HepG2 (cell line): ENCODE measurements around the gene COL4A3. TPM values are rescaled to one million over a fixed set of nuclear protein-coding genes. Genes with fewer than 3 reads are reported as not detected.
"Not testable (repeated sequence)": the region's sequence is repeated elsewhere in the genome, so short reads cannot be mapped to it uniquely, and the experiment has no call there.

Source experiments
- ATAC-seq: fragments of 200-7000 bp; cut with Tn5 transposase; 3 replicates; pipeline ENCODE4 v1.9.1; 2020; ENCODE audit warnings: mild to moderate bottlenecking, moderate library complexity
- BruUV-seq: library from RNA; stranded (reverse); fragments of 400-500 nt; replicated peaks from 2 replicates; lab custom pipeline; 2021; lab: Mats Ljungman, UMichigan
- CTCF ChIA-PET: fragments of 300-600 bp; formaldehyde crosslinking; extraction: SDS; loops from one replicate; lab custom pipeline; 2021; ENCODE audit warnings: low total read pairs, inconsistent platforms, low intra/inter-chr PET ratio; lab: Yijun Ruan, JAX
- POLR2A ChIA-PET: fragments of 350-600 bp; sonication (Branson Sonifier 250); formaldehyde crosslinking; loops from one replicate; lab custom pipeline; 2020; ENCODE audit warnings: antibody characterized with exemption, inconsistent platforms; lab: Yijun Ruan, JAX
- DNase-seq: peaks from one replicate; pipeline ENCODE4 v3.0.0-alpha.2; 2015; ENCODE audit warnings: low spot score
- FAIRE-seq: peaks from 3 replicates; lab custom pipeline; 2011; peaks lifted over from hg19 to GRCh38; lab: Jason Lieb, UNC
- H2AFZ ChIP-seq: one replicate; pipeline ENCODE4 v1.6.1; 2011; ENCODE audit warnings: low read length, inconsistent platforms
- H3K27ac ChIP-seq: fragments of 300-600 bp; 3 replicates; pipeline ENCODE4 v1.8.0; 2011; ENCODE audit warnings: mixed run types, mild to moderate bottlenecking, mixed read lengths, low read length, inconsistent platforms; ENCODE audit not compliant: insufficient read depth; ENCODE audit errors: extremely low read length
- H3K27me3 ChIP-seq, 2 experiments: fragments of 200-600 bp in 1 of 2; 2 replicates in 1 of 2; 3 replicates in 1 of 2; pipeline versions ENCODE4 v1.6.0 to v1.8.0; 2011; ENCODE audit warnings: low read length in 2 of 2, mild to moderate bottlenecking in 2 of 2, moderate library complexity in 2 of 2, inconsistent platforms in 1 of 2; ENCODE audit not compliant: insufficient read depth in 2 of 2, control insufficient read depth in 1 of 2
- H3K36me3 ChIP-seq, 2 experiments: fragments of 200-600 bp in 1 of 2; replicated peaks in 1 of 2; 2 replicates in 1 of 2; 3 replicates in 1 of 2; pipeline versions ENCODE4 v1.5.1 to v1.8.0; 2011; ENCODE audit warnings: low read length in 2 of 2, inconsistent platforms in 1 of 2; ENCODE audit not compliant: insufficient read depth in 2 of 2, control insufficient read depth in 1 of 2
- H3K4me1 ChIP-seq: 2 replicates; pipeline ENCODE4 v1.5.1; 2012; ENCODE audit warnings: low read length, inconsistent platforms; ENCODE audit not compliant: insufficient read depth
- H3K4me2 ChIP-seq: 2 replicates; pipeline ENCODE4 v1.6.0; 2011; ENCODE audit warnings: low read depth, low read length, inconsistent platforms
- H3K4me3 ChIP-seq, 3 experiments: fragments of 200-600 bp in 1 of 3; sonication (generic), shearing (Covaris generic) in 1 of 3; replicated peaks in 1 of 3; 2 replicates each; pipeline ENCODE4 v1.5.1; 2011 to 2016; ENCODE audit warnings: low read length in 3 of 3, inconsistent platforms in 2 of 3, low read depth in 2 of 3, mild to moderate bottlenecking in 2 of 3, control low read depth in 1 of 3, mixed read lengths in 1 of 3; ENCODE audit not compliant: insufficient read depth in 1 of 3
- H3K79me2 ChIP-seq: one replicate; pipeline ENCODE4 v1.6.1; 2011; ENCODE audit warnings: low read length, inconsistent platforms; ENCODE audit not compliant: insufficient read depth
- H3K9ac ChIP-seq: 2 replicates; pipeline ENCODE4 v1.6.0; 2011; ENCODE audit warnings: mild to moderate bottlenecking, low read depth, low read length, inconsistent platforms; ENCODE audit not compliant: insufficient read depth
- H3K9me3 ChIP-seq: 2 replicates; pipeline ENCODE4 v1.5.1; 2012; ENCODE audit warnings: mild to moderate bottlenecking, low read length
- H4K20me1 ChIP-seq: 2 replicates; pipeline ENCODE4 v1.6.0; 2011; ENCODE audit warnings: inconsistent platforms, mild to moderate bottlenecking, low read length, moderate library complexity; ENCODE audit not compliant: insufficient read depth
- MAFG ChIP-seq: sonication (generic); formaldehyde crosslinking; IDR thresholded peaks from 2 replicates; pipeline ENCODE4 v1.5.1; 2020; ENCODE audit warnings: mild to moderate bottlenecking, missing genetic modification reagents
- NFKB2 ChIP-seq: sonication (generic); formaldehyde crosslinking; IDR thresholded peaks from 2 replicates; pipeline ENCODE4 v1.4.0; 2020; ENCODE audit warnings: missing genetic modification reagents, borderline replicate concordance
- PRDM15 ChIP-seq: sonication (generic); formaldehyde crosslinking; IDR thresholded peaks from 2 replicates; pipeline ENCODE4 v1.4.0; 2020; ENCODE audit warnings: missing genetic modification reagents
- SPEN ChIP-seq: sonication (generic); formaldehyde crosslinking; IDR thresholded peaks from 2 replicates; pipeline ENCODE4 v1.5.1; 2020; ENCODE audit warnings: low read depth, mild to moderate bottlenecking, missing genetic modification reagents
- ZBTB26 ChIP-seq: IDR thresholded peaks from 2 replicates; pipeline ENCODE4 v1.6.1; 2016; ENCODE audit warnings: missing compliant biosample characterization, missing genetic modification reagents, borderline replicate concordance
- ZKSCAN5 ChIP-seq: sonication (generic); formaldehyde crosslinking; IDR thresholded peaks from 2 replicates; pipeline ENCODE4 v1.5.1; 2020; ENCODE audit warnings: mild to moderate bottlenecking, missing genetic modification reagents
- ZNF331 ChIP-seq: sonication (generic); formaldehyde crosslinking; IDR thresholded peaks from 2 replicates; pipeline ENCODE4 v1.4.0; 2020; ENCODE audit warnings: missing genetic modification reagents
- WGBS: methylation state at CpG from one replicate; pipeline ENCODE4 v1.1.6; 2017; ENCODE audit warnings: low lambda C conversion rate; 5-methylcytosine and 5-hydroxymethylcytosine counted together
- in situ Hi-C: cut with HindIII; loops from 2 replicates; pipeline ENCODE4 v1.10.0; 2017; ENCODE audit warnings: low pct_unique_long_range_greater_than_20kb; ENCODE audit not compliant: extremely low pct_ligation_motif_present
- intact Hi-C: fragments of 100-400 bp; cut with micrococcal nuclease; formaldehyde crosslinking; loops from one replicate; pipeline ENCODE4 v1.10.0; 2022; ENCODE audit not compliant: unreplicated experiment
- polyA plus RNA-seq, 8 experiments: library from polyadenylated mRNA; depleted of rRNA in 3 of 8; stranded (reverse) in 7 of 8; unstranded in 1 of 8; fragments of >200 nt; fragmentation: Illumina TruSeq in 4 of 8; extraction: Trizol in 4 of 8; gene quantifications; 2 replicates each; pipeline versions ENCODE4 v1.2.1 to v1.2.3, GENCODE V29; 2011 to 2016; ENCODE audit warnings: low read depth in 4 of 8, missing spikeins in 1 of 8, mixed read lengths in 1 of 8; ENCODE audit not compliant: insufficient read depth in 1 of 8
- total RNA-seq, 5 experiments: library from RNA; depleted of rRNA; stranded (reverse); fragments of >200 nt; fragmentation: Illumina TruSeq; extraction: Trizol; gene quantifications; 2 replicates each; pipeline ENCODE4 v1.2.3, GENCODE V29; 2016; ENCODE audit warnings: low read depth in 1 of 5
- TF ChIP-seq, protein P1 (sequence below): sonication (generic); formaldehyde crosslinking; IDR thresholded peaks from 2 replicates; pipeline ENCODE4 v1.9.0; 2021; ENCODE audit warnings: missing genetic modification reagents, mild to moderate bottlenecking, borderline replicate concordance

The COL4A3 gene
- total and polyA plus RNA-seq, 2 of the 13 experiments (the other 11 are each of a cell fraction or from before 2014, with no cell fraction given): 0.02 TPM; not detected in 1

DNA sequence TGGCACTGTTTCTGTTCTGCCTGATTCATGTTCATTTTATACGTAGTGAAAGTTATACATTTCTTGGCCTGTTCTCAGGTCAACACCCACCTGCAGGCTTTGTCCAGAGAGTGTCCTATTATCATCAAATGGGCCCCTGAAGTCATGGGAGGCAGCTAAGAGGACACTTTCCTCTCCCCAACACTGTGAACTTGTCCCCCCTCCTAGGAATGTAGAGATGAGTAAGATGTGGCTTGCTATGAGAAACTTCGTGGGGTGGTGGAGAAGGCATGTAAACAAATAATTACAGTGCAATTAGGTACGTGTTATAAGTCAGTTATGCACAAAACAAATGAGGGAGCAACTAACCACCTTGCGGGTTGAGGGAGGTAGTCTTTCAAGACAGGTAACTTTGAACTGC, 57.9 kb downstream of the COL4A3 start:
- ATAC-seq (no peak), FAIRE-seq (no peak), DNase-seq (no peak)
- no peaks in the 10 kb centered on the region for H3K9me3 ChIP-seq
- no peaks in the 10 kb centered on the region for H3K4me1 ChIP-seq
- in situ Hi-C loops: loop anchor here (10.0 kb wide), 1 partner anchor 87 kb away; no protein-coding TSS in a partner anchor
- no peaks in the 10 kb centered on the region for H4K20me1 ChIP-seq
- no peak overlapping the region for H3K4me3 ChIP-seq
- no peaks in the 10 kb centered on the region for H3K36me3 ChIP-seq
- TF ChIP-seq NFKB2 (no peak), ZNF331 (CRISPR knock-in tag) (no peak), SPEN (CRISPR knock-in tag) (no peak), PRDM15 (CRISPR knock-in tag) (no peak), ZBTB26 (CRISPR knock-in tag) (no peak), ZKSCAN5 (CRISPR knock-in tag) (no peak), MAFG (no peak)
- TF ChIP-seq, protein P1, sequence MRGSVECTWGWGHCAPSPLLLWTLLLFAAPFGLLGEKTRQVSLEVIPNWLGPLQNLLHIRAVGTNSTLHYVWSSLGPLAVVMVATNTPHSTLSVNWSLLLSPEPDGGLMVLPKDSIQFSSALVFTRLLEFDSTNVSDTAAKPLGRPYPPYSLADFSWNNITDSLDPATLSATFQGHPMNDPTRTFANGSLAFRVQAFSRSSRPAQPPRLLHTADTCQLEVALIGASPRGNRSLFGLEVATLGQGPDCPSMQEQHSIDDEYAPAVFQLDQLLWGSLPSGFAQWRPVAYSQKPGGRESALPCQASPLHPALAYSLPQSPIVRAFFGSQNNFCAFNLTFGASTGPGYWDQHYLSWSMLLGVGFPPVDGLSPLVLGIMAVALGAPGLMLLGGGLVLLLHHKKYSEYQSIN (CRISPR knock-in tag): no peak
- BruUV-seq: no TSS peak
- intact Hi-C loops: no loop called here
- CTCF ChIA-PET: no interaction called here
- WGBS: 38% methylated on average over 4 of the region's 4 CpGs
- H3K79me2 ChIP-seq: no peaks in the 10 kb centered on the region
- H3K27me3 ChIP-seq: no peaks in the 10 kb centered on the region; a peak in 1 of 5 replicates
- H2AFZ ChIP-seq: no peak overlapping the region
- no peak overlapping the region for H3K4me2 ChIP-seq
- H3K27ac ChIP-seq: no peak overlapping the region
- POLR2A ChIA-PET: no interaction called here
- H3K9ac ChIP-seq: no peak overlapping the region

GRCh38 chr2:227225641-227226040, 61.2 kb downstream of the COL4A3 start:
- ATAC-seq, H3K9me3 ChIP-seq, H2AFZ ChIP-seq, H3K79me2 ChIP-seq, DNase-seq, H3K27ac ChIP-seq, BruUV-seq, H3K36me3 ChIP-seq, H3K4me2 ChIP-seq, H3K9ac ChIP-seq, H3K4me3 ChIP-seq, intact Hi-C loops, POLR2A ChIA-PET, H3K4me1 ChIP-seq, H4K20me1 ChIP-seq, H3K27me3 ChIP-seq, CTCF ChIA-PET, FAIRE-seq: not testable (repeated sequence)
- in situ Hi-C loops: loop anchor here (10.0 kb wide), 1 partner anchor 91 kb away; no protein-coding TSS in a partner anchor
- 51% methylated on average over 6 of the region's 6 CpGs for WGBS
